NOMO-1 treated with DMSO at 0.1 percent for 48 hours (cell line): ENCODE measurements around the gene HSPA4L.

ENCODE experiments used
- DNase-seq: peaks from one replicate; lab custom pipeline; 2025; ENCODE audit not compliant: unreplicated experiment; lab: John Stamatoyannopoulos, UW

Gene HSPA4L

DNA sequence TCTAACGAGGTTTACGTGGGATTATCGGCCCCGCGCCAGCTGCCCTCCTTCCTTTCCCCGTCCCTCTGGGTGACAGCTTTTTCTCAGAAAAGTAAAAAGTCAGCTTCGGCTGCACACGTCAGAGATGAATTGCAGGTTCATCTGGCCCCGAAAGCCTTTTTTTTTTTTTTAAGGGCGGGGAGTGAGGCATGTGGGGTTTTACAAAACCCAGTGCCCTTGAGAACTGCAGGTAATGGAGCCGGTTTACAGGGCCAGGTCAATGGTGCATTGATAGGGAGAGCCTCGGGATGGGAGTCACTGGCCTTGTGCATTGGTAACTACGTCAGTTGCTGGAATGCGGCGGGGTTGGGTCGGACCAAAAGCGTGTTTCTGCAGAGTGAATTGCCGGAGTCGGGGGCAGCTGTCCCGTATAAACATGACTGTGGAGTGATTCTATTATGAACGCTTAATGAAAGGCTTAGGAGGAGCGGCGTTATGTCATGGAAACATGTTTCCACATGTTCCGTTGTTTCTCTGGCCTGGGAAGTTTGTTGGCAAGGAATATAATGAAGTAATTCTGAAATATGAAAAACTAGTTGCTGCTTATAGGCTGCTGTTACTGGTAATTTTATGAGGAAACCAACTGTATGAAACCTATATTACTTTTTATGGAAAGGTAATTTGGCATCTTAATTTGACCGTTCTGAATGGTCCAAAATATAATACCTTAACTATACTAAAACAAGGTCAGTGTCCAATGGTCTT, 1.1 kb downstream of the HSPA4L start:
- no peak for DNase-seq

DNA sequence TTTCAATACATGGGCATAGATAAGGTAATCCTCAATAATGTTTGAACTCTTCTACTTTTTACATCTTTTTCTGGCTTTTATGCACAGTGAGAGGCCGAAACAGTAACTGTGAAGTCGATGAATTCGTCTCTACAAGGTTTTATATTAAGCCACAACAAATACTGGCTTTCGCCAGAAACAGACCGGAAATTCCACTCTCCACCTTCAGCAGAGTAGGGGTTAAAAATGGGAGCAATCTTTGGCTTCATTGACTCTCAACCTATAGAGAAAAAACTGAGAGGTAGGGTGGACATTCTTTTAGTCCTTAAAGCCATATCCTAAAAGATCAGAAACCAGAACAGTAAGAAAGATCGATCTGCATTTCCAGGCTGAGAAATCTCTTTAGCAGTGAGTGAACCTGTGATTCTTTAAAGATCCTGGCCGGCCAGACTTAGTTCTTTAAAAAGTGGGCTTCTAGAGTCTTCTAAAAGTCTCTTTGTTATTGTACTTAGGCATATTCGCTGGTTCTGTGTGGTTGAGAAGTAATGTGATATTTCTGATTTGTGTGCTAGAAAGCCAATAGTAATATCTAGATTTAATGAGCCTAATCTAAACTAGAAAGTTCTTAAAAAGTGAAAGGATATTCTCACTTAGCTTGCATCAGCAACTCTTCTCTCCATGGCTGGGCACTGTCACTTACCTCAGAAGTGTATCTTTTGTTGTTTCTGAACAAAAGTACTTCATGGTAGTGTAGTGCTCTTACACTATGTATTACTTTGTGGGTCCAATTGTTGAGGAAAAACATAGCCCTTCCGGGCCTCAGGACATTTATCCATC, 2.0 kb downstream of the HSPA4L start:
- DNase-seq: no peak

DNA sequence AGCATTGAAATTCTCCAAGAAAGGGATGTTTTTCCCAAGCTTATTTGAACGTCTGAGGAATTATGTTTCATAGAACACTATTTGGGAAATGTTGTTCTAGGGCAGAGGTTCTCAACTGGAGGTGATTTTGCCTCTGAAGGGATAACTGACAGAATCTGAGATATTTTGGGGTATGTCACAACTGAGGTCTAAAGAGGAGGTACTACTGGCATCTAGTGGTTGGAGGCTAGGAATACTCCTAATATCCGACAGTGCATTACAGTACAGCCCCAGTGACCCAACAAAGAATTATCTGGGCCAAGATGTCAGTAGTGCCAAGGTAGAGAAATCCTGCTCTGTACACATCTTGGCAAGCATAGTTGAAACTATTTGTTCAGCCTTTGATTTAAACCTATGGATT, 6.4 kb downstream of the HSPA4L start:
- DNase-seq: peak; percentile 13

DNA sequence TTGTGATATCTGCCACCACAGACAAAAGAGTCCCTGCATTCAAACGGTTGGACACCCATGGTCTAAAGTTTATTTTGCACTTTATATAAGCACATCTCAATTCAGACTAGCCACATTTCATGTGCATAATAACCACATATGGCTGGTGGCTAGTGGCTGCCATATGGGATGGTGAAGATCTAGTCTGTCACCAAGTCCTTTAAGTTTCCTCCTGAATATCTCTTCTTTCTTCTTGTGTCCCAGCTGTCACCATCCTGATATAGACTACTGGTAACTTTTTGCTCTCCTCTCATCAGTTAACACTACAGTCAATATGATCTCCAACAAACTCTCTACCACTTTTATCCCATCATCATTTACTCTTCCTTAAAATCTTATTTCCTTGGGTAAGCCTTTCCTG, 9.3 kb downstream of the HSPA4L start:
- DNase-seq: no peak

DNA sequence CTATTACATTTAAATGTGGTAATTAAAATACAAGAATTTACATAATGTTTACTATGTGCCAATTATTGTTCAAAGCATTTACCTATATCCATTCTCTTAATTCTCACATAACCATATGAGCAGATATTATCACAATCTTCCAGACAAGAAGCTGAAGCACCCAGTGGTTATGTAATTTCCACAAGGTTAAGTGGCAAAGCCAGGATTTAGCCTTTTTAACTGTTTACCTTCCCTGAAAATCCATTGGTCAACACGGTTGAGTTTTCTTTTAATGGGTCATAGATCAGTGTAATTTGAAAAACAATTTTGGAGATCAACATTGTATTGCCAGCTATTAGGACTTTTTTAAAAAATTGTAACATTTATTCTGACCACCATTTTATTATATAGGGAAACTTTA, 11.4 kb downstream of the HSPA4L start:
- no peak for DNase-seq

DNA sequence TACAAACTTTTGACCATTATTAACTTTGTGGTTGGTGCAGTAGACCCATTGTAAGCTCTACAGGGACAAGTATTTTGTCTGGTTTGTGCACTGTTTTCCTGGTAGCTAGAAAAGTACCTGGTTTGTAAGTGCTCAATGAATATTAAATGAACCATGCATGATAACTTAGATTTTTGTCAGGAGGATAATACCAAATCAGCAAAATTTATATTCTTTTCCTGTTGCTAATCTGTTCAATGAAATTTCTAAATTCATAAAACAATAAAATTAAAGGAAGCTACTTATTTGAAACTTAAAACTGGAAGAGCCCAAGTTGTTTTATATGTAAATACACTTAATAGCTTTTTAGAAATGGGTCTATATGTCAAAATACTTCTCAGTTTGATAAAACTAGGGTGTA, 17.6 kb downstream of the HSPA4L start:
- no peak for DNase-seq

DNA sequence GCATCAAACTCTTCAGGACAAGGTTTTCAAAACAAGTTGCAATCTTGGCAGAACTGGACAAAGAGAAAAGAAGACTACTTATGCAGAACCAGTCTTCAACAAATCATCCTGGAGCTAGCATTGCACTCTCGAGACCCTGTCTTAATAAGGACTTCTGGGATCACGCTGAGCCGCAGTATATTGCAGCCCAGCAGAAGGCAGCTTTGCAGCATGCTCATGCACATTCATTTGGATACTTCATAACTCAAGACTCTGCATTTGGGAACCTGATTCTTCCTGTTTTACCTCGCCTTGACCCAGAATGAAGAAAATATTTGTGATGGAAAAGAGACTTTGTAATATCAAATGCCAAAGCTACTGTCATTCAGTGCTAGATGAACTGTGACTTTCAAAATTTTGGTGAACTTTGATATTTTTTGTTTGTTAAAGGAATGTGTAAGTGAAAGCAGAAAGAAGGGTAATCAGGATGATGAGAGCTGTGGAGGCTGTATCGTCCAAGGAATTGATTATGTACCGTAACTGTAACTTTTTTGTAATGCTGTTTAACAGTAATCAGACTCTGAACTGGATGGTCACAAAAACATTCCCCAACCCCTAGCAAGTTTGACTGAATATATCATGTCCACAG, 27.2 kb downstream of the HSPA4L start:
- DNase-seq: no peak

DNA sequence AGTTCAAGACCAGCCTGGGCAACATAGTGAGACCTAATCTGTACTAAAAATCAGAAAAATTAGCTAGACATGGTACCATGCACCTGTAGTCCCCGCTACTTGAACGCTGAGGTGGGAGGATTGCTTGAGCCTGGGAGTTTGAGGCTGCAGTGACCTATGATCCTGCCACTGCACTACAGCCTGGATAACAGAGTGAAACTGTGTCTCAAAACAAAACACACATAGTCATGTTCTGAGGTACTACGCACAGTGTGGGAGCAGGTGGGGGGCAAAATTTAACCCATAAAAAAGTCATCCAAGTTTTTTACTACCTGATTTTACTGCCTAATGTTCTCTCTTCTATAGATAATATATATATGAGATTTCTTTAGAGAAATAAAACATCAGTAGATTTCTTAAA, 28.4 kb downstream of the HSPA4L start:
- no peak for DNase-seq

DNA sequence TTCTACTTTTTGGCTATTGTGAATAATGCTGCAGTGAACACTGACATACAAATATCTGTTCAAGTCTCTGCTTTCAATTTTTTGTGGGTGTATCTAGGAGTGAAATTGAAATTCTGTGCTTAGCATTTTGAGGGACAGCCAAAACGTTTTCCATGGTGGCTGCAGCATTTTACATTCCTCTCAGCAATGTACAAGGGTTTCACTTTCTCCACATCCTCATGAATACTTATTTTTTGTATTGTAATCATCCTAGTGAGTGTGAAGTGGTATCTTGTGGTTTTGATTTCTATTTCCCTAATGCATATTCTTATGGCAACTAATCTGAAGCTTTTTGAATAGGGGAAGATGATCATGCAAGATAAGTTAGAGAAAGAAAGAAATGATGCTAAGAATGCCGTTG, 40.3 kb downstream of the HSPA4L start:
- no peak for DNase-seq

DNA sequence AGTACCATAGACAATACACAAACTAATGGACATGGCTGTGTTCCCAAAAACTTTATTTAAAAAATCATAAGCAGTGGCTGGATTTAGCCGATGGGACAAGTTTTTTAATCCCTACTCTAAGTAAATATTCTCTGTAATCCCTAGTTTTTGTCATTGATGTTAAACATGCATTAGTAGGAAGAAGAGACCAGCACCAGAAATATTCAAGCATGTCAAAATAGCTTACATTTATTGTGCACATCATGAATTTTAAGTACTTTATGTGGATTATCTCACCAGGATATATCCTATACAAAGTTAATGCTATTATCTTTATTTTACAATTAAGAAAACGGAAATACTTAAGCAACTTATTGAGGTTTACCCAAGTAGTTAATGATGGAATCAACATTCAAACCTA, 46.0 kb downstream of the HSPA4L start:
- DNase-seq: no peak

DNA sequence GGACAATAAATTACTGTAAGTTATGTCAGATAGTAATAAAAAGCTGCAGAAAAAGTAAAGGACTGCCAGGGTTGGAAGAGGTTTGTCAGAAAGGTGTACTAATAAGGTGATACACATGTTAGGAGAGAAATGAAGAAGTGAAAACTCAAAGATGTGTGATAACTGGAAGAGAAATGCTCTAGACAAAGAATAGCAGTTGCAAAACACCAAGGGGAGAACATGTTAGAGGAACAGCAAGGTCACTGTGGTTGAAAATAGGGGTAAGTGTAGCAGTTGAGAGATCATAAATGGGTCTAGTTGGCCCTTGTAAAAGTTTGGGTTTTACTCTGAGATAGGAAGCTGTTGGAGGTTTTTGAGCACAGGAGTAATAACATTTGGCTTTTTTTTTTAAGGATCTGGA, 46.9 kb downstream of the HSPA4L start:
- peak; percentile 19 for DNase-seq

DNA sequence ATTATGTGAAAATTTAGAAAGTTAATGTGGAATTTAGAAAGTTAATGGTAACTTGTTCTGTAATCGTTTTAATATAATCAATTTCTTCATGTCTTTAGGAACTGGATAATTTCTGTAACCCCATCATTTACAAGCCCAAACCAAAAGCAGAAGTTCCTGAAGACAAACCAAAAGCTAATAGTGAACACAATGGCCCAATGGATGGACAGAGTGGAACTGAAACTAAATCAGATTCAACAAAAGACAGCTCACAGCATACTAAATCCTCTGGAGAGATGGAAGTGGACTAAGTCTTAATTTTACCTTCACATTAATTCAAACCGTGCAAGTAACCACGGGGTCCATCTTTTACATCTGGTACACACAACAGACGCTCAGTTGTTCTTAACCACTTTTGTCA, 50.5 kb downstream of the HSPA4L start:
- peak; percentile 73 for DNase-seq

DNA sequence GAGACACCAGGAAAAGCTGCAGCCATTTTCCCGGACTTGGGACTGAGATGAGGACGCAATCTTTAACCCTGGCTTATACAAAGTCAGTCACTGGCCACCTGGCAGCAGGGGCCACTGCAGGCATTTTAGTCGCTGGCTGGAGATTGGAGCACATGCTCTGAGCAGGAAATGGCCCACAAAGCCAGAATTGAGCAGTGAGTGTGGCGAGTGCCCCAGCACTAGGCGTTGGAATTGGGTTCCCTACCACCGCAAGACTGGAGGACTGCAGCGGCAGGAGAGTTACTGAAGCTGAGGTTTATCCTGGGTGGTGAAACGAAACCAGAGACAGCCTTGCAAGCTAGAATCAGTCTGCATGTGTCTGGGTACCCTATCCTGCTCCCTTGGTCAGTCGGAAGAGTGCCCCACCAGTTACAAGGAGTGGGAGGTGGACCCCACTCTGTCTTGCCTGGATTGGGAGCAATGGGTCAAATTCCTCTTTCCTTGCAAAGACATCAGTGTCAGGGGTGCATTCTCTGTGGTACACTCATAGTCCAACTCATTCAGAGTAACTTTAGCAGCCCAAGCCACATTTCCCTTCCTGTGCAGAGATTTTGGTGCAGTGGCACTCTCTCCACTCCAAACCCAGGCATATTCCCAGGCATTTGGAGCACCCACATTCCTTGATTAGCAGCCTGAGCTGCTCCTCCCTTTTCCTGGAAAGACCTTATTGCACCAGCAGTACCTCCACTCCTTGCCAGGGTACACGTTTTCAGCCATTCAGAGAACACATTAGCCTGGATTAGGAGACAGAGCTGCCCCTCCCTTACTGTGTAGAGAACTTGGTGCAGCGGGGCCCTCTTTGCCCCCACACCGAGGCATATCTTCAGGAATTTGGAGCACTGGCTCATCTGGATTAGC, 61.8 kb downstream of the HSPA4L start:
- DNase-seq: no peak

DNA sequence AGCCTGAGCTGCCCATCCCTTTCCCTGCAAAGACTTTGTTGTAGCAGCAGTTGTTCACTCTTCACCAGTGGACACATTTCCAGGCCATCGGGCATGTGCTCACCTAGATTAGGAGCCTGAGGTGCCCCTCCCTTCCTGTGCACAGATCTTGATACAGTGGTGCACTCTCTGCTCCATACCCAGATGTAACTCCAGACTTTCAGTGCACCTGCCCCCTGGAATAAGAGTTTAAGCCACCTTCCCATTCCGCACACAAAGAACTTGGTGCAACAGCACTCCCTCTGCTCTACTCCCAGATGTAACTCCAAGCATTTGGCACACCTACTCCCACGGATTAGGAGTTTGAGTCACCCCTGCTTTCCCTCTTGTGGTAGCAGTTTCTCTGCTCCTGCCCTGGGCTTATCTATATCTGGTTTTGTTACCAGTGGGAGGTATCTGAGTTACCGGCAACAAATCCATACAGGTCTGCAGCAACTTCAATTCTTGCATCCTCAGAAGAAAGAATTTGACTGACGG, 62.5 kb downstream of the HSPA4L start:
- DNase-seq: no peak

DNA sequence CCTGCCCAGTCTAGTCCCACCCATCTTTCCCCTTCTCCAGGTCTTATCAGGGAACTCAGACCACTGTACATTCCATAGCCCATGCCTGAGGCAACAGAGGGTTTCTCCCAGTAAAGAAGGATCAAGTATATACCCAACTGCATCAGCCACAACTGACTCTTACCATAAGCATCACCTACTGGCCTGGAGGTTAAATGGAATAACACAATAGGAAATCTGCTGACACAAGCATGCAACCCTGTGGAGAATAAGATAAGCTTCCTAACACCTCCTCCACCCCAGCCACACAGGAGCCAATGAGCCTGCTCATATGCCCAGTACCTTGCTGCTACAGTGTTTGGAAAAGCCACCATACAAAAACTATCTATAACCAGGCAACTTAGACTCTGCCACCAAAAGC, 63.9 kb downstream of the HSPA4L start:
- no peak for DNase-seq

DNA sequence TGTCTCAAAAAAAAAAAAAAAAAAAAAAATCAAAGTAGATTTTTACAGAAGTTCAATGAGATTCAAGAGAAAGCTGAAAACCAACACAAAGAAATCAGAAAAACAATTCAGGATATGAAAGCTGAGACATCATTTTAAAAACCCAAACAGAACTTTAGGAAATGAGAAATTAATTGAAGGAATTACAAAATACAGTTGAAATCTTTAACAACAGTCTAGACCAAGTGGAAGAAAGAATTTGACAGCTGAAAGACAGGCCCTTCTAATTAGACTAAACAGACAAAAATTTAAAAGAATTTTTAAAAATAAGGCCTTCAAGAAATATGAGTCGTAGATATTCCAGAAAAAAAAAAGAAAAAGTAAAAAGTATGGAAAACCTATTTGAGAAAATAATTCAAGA, 64.6 kb downstream of the HSPA4L start:
- DNase-seq: no peak

DNA sequence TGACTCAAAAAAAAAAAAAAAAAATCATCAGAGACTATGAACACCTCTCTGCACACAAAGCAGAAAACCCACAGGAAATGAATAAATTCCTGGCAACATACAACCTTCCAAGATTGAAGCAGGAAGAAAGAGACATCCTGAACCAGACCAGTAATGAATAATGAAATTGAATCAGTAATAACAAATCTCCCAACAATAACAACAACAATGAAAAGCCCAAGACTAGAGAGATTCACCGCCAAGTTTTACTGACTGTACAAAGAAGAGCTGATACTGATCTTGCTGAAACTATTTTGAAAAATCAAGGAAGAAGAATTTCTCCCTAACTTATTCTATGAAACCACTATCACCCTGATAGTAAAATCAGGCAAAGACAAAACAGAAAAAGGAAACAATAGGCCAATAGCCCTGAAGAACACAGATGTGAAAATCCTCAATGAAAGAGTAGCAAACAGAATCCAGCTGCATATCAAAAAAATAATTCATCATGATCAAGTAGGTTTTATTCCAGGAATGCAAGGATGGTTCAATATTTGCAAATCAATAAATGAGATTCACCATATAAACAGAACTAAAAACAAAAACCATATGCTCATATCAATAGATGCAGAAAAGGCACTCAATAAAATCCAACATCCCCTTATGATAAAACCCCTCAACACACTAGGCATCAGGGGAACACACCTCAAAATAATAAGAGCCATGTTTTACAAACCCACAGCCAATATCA, 67.5 kb downstream of the HSPA4L start:
- no peak for DNase-seq

DNA sequence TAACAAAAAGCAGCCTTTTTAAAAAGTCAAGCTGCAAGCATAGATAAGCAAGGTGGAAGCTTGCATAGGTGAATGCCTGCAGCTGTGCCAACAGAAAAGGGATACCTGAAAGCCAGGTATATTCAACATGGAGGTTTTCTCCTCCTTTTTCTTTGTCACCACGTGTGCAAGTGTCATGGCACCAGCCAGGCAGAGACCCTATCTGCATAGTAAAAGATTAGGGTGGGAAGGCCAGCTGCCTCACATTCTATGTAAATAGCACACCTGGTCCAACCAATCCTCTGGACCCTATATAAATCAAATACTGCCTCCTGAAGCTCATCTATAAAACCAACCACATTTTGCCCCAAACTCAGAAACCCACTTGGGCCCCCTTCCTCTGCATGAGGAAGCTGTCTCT, 70.5 kb downstream of the HSPA4L start:
- no peak for DNase-seq

DNA sequence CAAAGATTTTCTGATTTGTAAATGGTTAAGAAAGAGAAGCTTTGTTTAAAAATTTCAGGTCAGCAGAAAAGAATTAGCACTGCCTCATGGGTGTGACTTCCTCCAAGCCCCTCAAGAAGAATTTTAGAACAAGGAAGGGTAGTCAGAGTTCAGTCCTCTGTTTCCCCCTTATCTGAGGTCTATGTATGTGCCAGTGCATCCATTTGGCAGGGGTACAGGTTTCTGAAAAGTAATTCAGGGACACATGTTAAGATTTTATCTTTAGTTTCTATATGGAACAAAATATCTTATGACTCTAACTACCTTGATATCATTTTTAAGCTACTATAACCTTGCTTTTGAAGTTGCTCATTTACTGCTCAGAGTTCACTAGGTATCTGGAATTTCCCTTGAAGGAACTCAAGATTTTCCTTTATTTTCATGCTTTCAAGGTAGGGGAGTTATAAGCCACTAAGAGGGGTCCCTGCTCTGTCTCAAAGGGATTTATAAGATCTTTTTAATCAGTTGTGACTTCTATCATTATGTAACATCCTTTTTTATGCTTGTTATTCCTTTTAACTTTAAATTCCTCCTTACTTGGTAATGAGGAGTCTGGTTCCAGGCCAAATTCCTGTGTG, 74.2 kb downstream of the HSPA4L start:
- no peak for DNase-seq
